ENCODE results near the gene RIMS4. TPM values are rescaled to one million over a fixed set of nuclear protein-coding genes. Genes with fewer than 3 reads are reported as not detected.

Gene RIMS4
- total and polyA plus RNA-seq, 9 of the 15 experiments (the other 6 are each of a cell fraction or from before 2014, with no cell fraction given) = 0.04 TPM; not detected in 8

GRCh38 chr20:44807684-44808056 is 2.7 kb downstream of the RIMS4 start:
- Histone ChIP-seq H3K9me1 (ENCODE audit: control insufficient read depth, insufficient read depth, low read length) (no peaks in the 10 kb centered on the region), H4K20me1 (replicated peaks; ENCODE audit: control insufficient read depth, insufficient read depth, low read length) (no peaks in the 10 kb centered on the region; the same call in 1 of the 2 replicates), H2AFZ (ENCODE audit: low read depth, low read length) (no peak overlapping the region), H3K9me3 (replicated peaks; ENCODE audit: control insufficient read depth, insufficient read depth, low read depth, low read length) (peaks cover 4% of the 10 kb centered on the region; the same call in 1 of the 2 replicates), H3K4me3 (no peak overlapping the region), H3K4me1 (replicated peaks in 1 of 2; ENCODE audit: control insufficient read depth in 2 of 2, insufficient read depth in 2 of 2, low read length in 2 of 2) (no peaks in the 10 kb centered on the region), H3K27ac (ENCODE audit: extremely low read depth, low read depth, low read length) (no peak overlapping the region), H3K4me2 (ENCODE audit: insufficient read depth, low read length) (no peak overlapping the region), H3K27me3 (ENCODE audit: control insufficient read depth in 2 of 2, insufficient read depth in 2 of 2, low read length in 2 of 2) (peaks cover 9 to 36% of the 10 kb centered on the region in 2 experiments; a peak in 4 of 5 replicates), H3K36me3 (ENCODE audit: control insufficient read depth, insufficient read depth, low read length) (no peaks in the 10 kb centered on the region), H3K9ac (ENCODE audit: insufficient read depth in 1 of 2, low read depth in 2 of 2, low read length in 2 of 2) (no peak overlapping the region), H3K79me2 (ENCODE audit: control insufficient read depth, insufficient read depth, low read length) (no peaks in the 10 kb centered on the region)
- POLR2A ChIA-PET = no interaction called here
- intact Hi-C loops (cut with micrococcal nuclease) (no loop called here), in situ Hi-C loops (cut with MboI) (no loop called here)
- ATAC-seq = no peak
- DNase-seq (ENCODE audit: extremely low read depth in 1 of 4, low spot score in 3 of 4) = no peak
- CTCF ChIA-PET (ENCODE audit: low intra/inter-chr PET ratio) = interaction anchor here (0.6 kb wide), 1 partner anchor 15 kb away, joined by 3 read pairs; no protein-coding TSS in a partner anchor
- TF ChIP-seq CHCHD3 (CRISPR knock-in tag; IDR thresholded peaks at IDR 0.05) (no peak), PRDM10 (IDR thresholded peaks at IDR 0.05; ENCODE audit: partially characterized antibody) (peak; percentile 21), KHSRP (IDR thresholded peaks at IDR 0.05) (no peak), ZNF444 (CRISPR knock-in tag; IDR thresholded peaks at IDR 0.05) (no peak), TEAD1 (CRISPR knock-in tag; IDR thresholded peaks at IDR 0.05) (no peak), RBM34 (IDR thresholded peaks at IDR 0.05; ENCODE audit: borderline replicate concordance, insufficient read depth, low read length) (no peak)
- WGBS (ENCODE audit: insufficient coverage, low coverage, missing lambda C conversion rate) = 0% methylated on average over 4 of the region's 4 CpGs
- BruUV-seq (replicated peaks) = no TSS peak
- FAIRE-seq = no peak
